Amniotic epithelial cell (primary cell): ENCODE results near the gene RXRB.

Experiments used
- DNase-seq: peaks from one replicate; pipeline ENCODE4 v3.0.0-alpha.2; 2010; ENCODE audit warnings: low read depth

Gene RXRB

DNA sequence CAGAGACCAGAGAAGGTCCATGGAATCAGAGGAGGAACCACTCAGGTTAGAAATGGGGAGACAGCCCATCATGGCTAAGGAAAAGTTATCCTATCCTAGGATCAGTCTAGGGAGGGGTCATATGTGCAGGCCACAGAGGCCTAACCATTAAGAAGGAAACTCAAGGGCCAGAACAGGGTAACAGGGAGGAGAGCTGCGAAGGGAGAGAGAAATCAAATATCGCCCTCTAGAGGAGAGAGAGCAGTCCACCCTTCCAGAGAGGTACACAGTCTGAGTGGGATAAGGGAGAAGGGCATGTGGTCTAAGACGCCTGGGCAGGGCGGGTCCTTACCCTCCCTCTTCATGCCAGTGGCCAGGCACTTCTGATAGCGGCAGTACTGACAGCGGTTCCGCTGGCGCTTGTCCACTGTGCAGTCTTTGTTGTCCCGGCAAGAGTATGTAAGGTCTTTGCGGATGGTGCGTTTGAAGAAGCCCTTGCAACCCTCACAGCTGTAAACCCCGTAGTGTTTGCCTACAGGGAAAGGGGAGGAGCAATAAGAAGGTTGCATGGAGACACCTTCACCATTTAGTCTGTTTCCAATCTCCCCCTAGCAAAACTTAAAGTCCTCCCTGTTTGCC is 2.9 kb downstream of the RXRB start:
- peak; percentile 82 for DNase-seq

DNA sequence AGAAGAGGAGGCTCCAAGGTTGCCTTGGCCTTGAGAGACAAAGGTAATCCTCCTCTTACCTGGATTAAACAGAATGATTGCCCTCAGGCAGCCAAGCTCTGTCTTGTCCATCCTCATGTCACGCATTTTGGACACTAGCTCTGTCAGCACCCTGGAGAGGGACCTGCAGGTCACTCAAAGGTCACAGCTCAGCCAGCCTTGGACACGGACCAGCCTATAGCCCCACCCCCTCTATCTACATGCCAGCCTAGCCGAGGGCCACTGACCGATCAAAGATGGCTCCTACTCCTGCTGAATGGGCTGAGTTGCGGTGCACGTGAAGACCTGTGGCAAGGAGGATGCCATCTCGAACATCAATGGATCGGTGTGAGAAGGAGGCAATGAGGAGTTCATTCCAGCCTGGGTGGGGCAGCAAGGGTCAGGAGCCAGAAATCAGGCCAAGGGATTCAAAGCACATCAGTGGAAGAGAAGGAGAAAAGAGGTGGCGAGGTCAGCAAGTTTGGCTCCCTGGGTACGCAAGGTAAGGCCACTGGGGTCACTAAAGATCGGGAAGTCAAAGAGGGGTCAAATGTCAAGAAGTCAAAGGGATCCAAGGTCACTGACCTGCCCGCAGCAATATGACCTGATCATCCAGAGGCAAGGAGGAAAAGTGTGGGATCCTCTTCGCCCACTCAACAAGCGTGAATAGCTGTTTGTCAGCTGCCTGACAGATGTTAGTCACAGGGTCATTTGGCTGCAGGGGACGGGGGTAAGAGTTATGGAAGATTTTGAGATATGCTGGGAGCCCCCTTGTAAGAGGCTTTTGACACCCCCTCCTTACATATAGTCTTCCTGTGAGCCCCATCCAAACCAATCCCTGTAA is 4.9 kb downstream of the RXRB start:
- DNase-seq = no peak

DNA sequence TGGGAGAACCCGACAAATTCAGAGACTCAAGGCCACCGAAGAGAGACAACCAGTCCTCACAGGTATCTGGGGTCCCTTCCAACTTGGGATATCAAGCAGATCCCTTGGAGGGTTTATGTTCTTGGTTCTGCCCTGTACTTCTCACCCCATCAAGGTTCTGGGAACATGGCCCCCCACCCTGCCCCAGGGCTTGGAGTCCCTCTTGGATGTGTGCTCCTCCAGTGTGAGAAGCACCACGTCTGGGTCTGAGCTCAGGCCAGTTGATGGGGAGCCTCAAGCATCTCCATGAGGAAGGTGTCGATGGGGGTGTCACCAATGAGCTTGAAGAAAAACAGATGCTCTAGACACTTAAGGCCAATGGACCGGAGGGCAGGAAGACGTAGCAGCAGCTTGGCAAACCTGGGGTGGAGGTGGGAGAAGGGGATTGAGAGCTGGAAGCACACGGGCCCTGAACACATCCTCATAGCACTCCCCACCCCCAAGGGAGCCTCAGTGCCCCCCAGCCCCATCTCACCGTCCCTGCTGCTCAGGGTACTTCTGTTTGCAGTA is 6.0 kb downstream of the RXRB start:
- DNase-seq = no peak

DNA sequence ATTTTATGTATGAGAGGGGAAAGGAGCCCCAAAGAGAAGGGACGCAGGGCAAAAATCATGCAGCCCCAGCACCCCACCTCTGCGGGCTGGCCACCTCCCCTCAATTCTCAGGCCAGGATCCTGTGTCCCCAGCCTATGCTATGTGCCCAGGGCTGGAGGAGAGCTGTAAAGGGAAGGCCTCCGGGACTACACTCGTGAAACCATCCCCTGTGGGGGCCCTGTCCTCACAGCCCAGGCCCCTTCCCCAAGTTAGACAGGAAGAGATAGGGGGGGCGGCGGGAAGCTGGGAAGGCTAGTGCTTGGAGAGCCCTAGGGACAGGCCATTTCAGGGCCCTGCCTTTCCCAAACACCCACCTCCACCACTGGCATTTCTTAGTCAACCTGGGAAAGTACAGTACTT is 6.8 kb downstream of the RXRB start:
- no peak for DNase-seq

DNA sequence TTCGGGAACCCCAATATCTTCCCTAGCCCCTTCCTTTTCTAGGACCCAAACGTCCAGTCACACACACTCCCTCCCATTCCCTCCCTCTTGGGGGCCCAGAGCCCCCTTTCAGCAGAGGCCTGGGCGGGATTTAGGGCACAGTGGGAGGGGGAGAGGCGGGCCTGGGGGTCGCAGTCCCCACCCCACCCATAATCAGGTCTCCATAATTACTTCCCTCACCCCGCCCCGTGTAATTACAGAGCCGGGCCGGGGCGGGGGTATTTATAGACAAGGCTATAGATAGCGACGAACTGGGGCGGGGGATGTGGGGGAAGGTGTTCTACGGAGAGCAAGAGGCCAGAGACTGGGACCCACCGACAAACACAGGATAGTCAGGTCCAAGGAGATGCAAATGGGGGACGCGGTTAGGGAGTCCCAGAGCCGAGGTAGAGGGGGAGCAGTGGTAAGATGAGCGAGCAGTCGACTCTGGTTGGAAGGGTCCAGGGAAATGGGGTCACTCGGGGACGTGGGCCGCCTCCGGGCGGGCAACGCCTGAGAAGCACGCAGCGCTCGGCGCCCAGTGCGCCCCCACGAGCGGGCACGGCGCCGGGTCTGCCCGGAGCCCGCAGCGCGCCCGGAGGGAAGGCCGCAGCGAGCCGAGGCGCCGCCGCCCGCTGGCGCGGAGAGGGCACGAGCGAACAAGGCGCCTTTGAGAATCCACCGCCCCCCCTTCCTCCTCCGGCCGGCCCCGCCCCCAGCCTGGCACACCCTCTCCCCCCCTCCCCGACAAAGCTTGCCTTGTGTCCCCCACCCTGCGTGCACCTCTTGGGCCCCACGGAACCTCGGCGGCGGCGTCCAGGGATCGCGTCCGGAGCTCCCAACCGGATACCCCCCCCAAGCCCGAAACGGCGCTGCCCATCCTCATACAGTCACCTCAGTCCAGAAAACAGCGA is 7.5 kb downstream of the RXRB start:
- DNase-seq = no peak

DNA sequence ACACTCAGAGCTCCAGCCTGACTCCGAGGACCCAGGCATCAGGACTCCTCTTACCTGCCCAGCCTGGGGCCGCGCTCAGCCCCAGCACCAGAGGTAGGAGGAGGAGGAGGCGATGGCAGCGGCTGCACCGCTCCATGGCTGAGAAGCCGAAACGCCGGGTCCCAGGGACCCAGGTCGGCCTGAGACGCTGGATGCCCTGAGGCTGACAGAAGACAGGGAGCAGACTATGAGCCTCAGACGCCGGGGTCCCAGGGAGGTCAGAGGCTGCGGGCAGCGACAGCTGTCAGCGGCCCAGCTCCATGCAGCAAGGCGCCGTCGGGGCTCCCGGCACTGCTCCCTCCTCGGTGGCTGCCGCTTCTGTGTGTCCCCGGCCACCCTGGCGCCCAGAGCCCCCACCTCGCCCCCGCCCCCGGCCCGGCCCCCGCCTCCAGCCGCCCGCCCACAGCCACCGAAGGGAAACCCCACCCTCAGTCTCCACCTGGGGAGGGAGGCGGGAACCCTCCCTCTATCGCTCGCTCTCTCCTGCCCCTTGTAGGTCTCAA is 8.3 kb downstream of the RXRB start, which contains the start of gene COL11A2:
Gene COL11A2 (minus strand): TSS at position 363 of the 542 bp plus-strand sequence. CDS start 227 bp downstream, at position 136.
- no peak for DNase-seq

DNA sequence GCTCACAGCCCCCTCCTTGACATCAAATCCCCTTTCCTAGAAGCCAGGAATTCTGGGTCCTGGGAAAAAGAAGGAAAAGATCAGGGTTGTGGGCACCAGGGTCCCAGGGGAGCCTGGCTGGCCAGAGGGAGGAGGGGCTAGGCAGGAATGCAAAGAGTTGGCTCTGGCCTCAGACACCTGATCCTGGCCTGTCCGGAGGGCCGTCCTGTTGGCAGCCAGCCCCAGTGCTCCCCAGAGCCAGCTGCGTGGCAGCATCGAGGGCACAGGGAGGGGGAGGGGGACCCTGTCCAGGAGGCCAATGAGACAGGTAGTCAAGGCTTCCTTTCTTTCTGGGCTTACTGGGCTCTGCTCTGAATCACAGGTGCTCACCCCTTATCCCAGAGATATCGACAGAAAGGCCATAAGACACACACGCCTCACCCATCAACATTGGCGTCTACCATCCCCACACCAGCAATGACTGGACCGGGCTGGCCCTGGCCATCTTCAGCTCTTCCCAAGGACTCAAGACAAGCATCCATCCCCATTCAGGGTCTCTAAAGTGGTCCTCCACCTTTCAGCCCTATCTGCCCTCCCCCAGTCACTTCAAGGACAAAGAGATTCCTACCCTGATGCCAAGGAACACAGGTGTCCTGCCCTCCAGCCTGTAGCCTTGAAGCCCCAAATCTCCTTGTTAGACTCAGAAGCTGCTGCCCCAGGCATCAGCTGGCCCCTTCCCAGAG is 8.9 kb downstream of the RXRB start:
- no peak for DNase-seq

DNA sequence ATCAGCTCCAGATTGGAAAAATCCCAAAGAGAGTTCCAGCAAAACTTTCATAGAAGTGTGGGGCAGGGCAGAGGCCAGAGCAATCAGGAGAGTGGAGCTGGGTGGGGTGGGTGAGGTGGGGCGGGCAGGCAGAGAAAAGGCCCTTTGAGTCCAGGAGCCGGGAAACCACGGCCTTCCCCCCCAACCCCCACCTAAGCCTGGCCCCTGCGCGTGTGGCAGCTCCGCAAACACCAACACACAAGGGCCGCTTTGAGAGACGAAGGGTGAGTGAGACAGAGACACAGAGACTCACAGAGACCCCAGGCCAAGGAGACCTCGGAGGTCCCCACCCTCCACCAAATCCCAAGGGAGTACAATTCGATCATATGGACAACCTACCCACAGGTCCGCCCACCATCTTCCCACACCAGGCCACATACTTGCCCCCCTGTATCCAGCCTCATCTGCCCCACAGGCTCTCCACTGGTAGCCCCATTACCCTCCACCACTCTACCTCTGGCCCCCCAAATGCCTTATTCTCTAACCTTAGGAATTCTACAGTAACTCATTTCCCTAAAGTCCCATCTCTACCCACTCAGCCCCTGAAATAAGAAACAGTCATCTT is 9.9 kb downstream of the RXRB start:
- DNase-seq = no peak

DNA sequence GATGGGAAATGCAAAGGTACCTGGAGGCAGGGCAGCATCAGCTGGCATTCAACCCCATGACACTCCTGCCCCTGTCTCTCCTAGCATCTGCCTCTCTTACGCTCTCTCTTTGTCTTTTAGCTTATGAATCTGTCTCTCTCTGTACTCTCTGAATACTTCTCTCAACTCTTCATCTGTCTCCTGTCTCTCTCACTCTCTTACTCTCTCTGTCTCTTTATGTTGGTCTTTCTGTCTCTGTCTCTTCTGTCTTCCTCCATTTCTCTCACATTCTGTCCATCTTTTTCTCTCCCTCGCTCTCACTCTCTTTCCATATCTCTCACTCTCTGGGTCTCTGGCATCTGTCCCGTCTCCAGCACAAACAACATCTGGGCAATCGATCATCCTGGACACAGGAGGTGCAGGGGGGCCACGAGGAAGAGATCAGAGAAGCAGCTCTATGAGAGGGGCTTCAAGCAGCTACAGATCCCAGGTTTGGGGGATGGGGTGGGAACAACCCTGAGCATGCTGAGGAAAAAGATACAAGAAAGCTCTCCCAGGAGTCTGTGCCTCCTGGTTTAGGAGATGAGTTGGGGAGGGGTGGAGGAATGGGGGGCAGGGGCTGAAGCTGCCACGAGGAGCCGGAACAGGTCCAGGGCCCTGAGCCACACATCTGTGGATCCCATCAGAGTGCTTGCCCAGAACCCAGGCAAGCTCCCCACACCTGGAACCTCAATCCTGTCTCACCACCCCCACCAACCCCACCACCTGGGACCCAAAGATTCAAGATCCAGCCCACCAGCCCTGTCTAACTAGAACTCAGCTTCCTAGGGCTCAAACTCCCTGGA is 10.6 kb downstream of the RXRB start:
- DNase-seq = no peak

DNA sequence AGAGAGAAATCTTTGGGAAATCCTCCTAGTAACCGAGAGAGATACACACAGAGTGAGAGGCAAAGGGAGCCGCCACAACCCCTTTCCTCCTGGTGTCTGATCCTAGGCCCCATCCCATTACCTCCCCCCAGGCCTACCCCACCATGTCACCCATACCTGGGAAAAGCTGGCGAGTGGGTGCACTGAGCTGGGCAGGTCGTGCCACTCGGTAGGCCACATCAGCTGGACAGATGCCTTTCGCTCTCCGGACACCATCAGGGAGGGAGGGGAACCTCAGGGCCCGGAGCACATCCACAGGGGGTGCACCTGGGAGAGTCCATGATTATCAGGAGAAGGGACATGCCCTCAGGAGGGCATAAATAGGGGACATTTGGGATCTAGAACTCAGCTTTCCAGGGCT is 11.3 kb downstream of the RXRB start:
- DNase-seq = no peak

DNA sequence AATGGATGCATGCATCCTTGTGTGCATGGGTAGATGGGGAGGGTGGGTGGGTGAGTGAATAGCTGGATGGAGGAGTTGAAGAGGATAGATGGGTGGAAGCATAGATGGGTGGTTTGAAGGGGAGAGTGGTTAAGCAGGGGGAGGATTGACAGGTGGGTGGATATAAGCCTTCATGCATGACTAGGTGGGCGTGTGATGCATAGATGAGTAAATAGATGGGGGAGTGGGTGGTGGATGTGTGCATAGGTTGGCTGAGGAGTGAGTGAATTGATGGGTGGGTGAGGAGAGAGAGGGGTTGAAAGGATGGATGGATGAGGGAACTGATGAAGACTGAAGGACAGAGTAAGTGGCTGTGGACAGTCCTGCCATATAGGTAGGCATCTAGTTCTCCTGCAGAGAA is 12.7 kb downstream of the RXRB start:
- DNase-seq = no peak

DNA sequence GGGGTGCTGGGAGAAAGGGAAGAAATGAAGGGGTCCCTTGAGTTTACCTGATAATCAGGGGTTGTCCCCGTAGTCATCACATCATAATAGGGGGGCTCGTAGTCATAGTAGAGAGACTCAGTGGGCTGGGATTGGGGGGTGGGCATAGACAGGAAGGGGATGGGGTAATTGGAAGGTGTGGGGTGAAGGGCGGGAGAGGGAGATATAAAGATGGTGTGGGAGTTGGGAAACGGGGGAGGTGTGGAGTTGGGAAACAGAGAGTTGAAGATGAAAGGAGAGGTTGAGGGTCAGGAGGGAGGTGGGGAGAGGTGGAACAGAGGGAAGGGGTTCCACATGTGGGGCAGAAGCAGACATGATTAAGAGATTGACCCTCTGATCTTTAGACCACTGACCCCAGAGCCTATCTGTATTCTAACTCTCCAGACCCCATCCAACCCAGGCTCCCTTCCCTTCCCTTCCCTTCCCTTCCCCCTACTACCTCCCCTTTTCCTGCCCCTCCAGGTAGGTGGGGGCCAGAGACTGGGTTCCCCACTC is 14.7 kb downstream of the RXRB start:
- DNase-seq = no peak

DNA sequence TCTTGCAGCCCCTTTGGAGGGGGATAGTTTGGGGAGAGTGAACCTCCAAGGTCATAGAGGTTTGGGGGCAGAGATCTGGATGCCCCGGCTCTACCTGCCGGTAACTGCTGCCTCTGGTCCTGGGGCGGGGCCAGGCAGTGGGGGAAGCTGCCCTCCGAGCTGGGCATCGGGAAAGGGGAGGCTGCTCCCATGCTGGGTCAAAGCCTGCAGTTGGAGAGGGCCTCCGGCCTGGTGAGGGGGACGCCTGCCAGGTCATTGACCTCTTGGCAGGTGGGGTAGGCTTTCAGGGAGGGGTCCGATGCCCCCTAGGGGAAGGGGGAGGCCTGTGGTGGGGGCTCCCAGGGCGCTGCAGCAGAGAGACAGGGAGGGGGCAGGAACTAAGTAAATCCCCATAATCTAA is 15.3 kb downstream of the RXRB start:
- no peak for DNase-seq

DNA sequence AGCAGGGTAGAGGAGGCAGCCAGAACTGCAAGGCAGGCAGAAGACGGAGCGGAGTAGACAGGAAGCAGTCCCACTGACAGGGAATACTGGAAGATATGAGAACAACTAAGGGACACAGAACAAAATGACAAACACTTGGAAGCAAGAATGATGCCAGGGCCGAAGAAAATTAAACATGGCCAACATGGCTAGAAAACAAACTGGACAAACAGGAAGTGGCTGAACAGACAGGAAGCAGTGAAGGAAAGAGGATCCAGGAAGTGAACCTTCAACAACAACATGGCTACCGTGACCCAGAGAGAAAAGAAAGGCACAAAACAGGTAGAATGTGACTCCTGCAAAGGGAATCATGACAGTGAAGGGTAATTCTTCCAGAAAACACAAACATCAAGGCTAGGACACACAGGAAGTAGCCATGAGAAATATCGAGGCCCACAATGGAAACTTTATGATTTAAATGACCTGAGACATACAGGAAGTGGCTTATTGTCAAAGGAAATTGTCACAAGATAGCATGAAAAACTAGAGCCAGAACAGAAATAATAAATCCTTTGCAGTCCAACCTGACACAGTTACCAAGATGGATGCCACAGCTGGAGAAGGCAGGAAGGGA is 17.3 kb downstream of the RXRB start:
- no peak for DNase-seq

DNA sequence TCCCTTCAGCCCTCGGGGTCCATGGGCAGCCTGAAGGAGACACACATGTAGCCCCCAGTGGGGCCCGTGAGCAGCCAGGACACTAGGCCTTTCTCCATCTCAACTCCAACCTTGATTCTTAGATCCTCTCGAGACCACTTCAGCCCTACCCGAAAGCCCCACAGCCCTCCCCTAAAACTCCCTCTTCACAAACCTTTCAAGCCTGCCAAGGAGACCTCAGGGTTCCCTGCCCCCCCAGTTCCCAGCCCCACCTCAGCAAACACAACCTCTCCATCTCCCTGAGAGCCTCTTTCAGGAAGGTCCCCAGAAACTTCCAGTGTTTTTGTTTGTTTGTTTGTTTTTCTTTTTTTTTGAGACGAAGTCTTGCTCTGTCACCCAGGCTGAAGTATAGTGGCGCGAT is 19.3 kb downstream of the RXRB start:
- DNase-seq = no peak

DNA sequence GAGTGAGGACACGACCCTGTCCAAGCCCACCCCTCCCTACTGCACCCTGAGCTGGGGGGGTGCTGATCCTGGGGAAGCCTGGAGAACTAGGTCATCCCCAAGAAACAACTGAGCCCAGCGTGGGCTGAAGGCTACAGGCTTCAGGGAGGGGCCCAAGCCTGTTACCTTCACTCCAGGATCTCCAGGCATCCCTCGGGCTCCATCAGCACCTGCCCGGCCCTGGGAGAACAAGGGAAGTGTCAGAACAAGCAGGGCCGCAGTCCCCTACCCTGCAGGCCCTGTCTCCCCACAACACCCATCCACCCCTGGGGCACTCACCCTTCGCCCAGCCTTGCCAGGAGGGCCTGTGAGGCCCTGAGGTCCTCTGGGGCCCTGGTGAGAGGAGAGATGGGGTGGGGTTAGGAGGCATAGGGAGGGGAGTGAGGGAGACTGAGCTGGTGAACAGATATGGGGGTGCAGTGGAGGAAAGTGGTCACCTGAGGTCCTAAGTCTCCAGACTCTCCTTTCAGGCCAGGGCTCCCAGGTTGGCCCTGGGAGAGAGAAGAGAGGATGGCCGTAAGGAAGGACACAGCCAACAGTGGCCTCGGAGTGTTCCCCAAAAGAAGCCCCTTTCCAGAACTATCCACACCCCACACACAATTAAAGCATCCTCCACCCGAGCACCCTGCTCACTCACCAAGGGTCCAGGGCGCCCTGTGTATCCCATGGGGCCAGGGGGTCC is 21.6 kb downstream of the RXRB start:
- DNase-seq = no peak

DNA sequence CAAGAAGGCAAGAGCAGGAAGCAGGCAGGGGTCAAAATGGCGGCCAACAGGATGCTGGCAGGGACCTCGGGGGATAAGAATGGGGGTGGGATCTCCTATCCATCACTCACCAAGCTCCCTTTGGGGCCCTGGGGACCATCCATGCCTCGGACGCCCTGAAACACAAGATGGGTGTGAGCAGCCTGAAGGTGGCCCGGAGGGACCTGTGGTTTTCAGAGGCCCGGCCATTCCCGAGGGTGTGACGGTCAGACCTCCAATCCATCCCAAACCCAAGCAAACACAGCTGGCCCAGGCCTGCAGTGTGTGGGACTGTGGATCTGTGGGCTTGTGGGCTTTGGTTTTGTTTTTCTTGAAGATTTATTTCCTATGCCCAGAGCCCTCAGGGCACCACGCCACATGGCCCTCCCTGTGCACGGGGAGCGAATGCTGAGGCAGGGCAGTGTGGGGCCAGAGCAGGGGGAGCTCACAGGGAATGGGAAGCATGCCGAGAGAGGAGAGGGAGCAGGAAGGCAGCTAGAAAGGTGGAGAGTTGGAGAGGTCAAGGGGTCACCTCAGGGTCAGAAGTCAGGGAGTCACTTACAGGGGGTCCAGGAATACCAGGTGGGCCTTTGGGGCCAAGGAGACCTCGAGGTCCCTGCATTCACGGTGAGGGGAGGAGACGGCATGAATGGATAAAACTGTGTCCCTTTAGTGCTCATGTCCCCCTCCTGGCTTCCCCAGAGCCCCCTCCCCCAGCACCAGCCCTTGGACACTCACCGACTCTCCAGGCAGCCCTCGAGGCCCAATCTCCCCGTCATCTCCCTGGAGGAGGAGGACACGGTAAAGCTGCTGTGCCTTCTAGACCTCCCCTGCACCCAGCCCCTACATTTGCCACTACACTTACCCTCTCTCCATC is 22.7 kb downstream of the RXRB start:
- no peak for DNase-seq

DNA sequence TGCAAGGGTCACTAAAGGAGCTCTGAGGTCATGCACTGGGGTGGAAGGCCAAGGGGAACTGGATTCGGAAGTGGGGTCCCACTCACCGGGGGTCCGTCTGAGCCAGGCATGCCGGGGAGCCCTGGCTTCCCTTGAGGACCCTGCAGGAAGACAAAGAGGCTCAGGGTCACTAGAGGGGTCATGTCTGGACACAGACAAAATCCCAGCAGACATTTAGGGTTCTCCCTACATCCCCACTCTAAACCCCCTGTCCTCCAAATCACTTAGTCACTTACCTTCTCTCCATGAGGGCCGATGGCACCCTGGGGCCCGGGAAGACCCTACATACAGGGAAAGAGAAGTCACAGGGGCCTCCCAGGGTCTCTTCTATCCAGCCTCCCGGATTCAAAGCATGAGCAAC is 23.6 kb downstream of the RXRB start:
- no peak for DNase-seq
